GM12892 (cell line): ENCODE results near the gene SCN2B.

Source experiments
- POLR2A ChIP-seq: IDR thresholded peaks from 2 replicates; pipeline ENCODE4 v1.6.1; 2011; ENCODE audit warnings: low read depth, low read length, control low read depth
- TAF1 ChIP-seq: IDR thresholded peaks from 2 replicates; pipeline ENCODE4 v1.6.1; 2011; ENCODE audit warnings: low read depth, mild to moderate bottlenecking, control low read depth, low read length, borderline replicate concordance

GRCh38 chr11:118167253-118167652 is 9.2 kb downstream of the SCN2B start:
- no peak for TF ChIP-seq TAF1
- TF ChIP-seq POLR2A: no peak
